HL-60 (cell line): ENCODE results near the gene DUSP7.

Experiments used
- CTCF ChIP-seq: IDR thresholded peaks from one replicate; pipeline ENCODE4 v1.5.1; 2011; ENCODE audit warnings: low read length, control low read depth, inconsistent platforms; ENCODE audit not compliant: insufficient read depth
- POLR2AphosphoS5 ChIP-seq: IDR thresholded peaks from 2 replicates; pipeline ENCODE4 v1.6.1; 2012; ENCODE audit warnings: low read depth
- REST ChIP-seq: IDR thresholded peaks from 2 replicates; pipeline ENCODE4 v1.6.1; 2012; ENCODE audit warnings: low read depth; ENCODE audit not compliant: insufficient replicate concordance

- TF ChIP-seq CTCF: no peak
- TF ChIP-seq POLR2AphosphoS5: no peak
- TF ChIP-seq REST: no peak
Measured at GRCh38 chr3:52061121-52061910, 4.9 kb upstream of the DUSP7 start.
